ENCODE measurements around the gene PTPN1.

Gene PTPN1

GRCh38 chr20:50523552-50524167, 13.5 kb downstream of the PTPN1 start:
- TF ChIP-seq CTCF (IDR thresholded peaks at IDR 0.05), result no peak
- Histone ChIP-seq H3K4me3 (ENCODE audit: low read depth in 1 of 2, low read length in 1 of 2) (peak overlapping the region in 1 of 2 experiments; percentile 28), H3K27ac (peak overlapping the region; percentile 76), H3K27me3 (no peaks in the 10 kb centered on the region), H3K36me3 (no peaks in the 10 kb centered on the region), H3K4me1 (ENCODE audit: control insufficient read depth in 1 of 2, insufficient read depth in 1 of 2, low read depth in 1 of 2, low read length in 1 of 2) (peaks cover 78 to 87% of the 10 kb centered on the region in 2 experiments), H3K9me3 (no peaks in the 10 kb centered on the region)

GRCh38 chr20:50525681-50526080, 15.5 kb downstream of the PTPN1 start:
- Histone ChIP-seq H3K27me3 (no peaks in the 10 kb centered on the region), H3K4me1 (ENCODE audit: control insufficient read depth in 1 of 2, insufficient read depth in 1 of 2, low read depth in 1 of 2, low read length in 1 of 2) (peaks cover 57 to 66% of the 10 kb centered on the region in 2 experiments), H3K36me3 (no peaks in the 10 kb centered on the region), H3K9me3 (no peaks in the 10 kb centered on the region), H3K4me3 (ENCODE audit: low read depth in 1 of 2, low read length in 1 of 2) (no peak overlapping the region), H3K27ac (no peak overlapping the region)
- TF ChIP-seq CTCF (IDR thresholded peaks at IDR 0.05), result no peak

- Histone ChIP-seq H3K27me3 (no peaks in the 10 kb centered on the region), H3K27ac (peak overlapping the region; percentile 53), H3K36me3 (no peaks in the 10 kb centered on the region), H3K4me1 (ENCODE audit: control insufficient read depth in 1 of 2, insufficient read depth in 1 of 2, low read depth in 1 of 2, low read length in 1 of 2) (peaks cover 51 to 58% of the 10 kb centered on the region in 2 experiments), H3K9me3 (no peaks in the 10 kb centered on the region), H3K4me3 (ENCODE audit: low read depth in 1 of 2, low read length in 1 of 2) (no peak overlapping the region)
- TF ChIP-seq CTCF (IDR thresholded peaks at IDR 0.05), result no peak
These were observed 16.3 kb downstream of the PTPN1 start for GRCh38 chr20:50526403-50526989.

- no peak for TF ChIP-seq CTCF (IDR thresholded peaks at IDR 0.05)
- H3K36me3 ChIP-seq, result no peaks in the 10 kb centered on the region
- no peaks in the 10 kb centered on the region for H3K27me3 ChIP-seq
- peaks cover 50 to 56% of the 10 kb centered on the region in 2 experiments for H3K4me1 ChIP-seq (ENCODE audit: control insufficient read depth in 1 of 2, insufficient read depth in 1 of 2, low read depth in 1 of 2, low read length in 1 of 2)
- H3K9me3 ChIP-seq, result no peaks in the 10 kb centered on the region
- no peak overlapping the region for H3K4me3 ChIP-seq (ENCODE audit: low read depth in 1 of 2, low read length in 1 of 2)
- peak overlapping the region; percentile 53 for H3K27ac ChIP-seq
These were observed 17.0 kb downstream of the PTPN1 start for GRCh38 chr20:50527068-50527605.

GRCh38 chr20:50528129-50528528, 17.9 kb downstream of the PTPN1 start:
- Histone ChIP-seq H3K4me3 (ENCODE audit: low read depth in 1 of 2, low read length in 1 of 2) (no peak overlapping the region), H3K27me3 (no peaks in the 10 kb centered on the region), H3K36me3 (no peaks in the 10 kb centered on the region), H3K9me3 (no peaks in the 10 kb centered on the region), H3K4me1 (ENCODE audit: control insufficient read depth in 1 of 2, insufficient read depth in 1 of 2, low read depth in 1 of 2, low read length in 1 of 2) (peaks cover 46% of the 10 kb centered on the region in 2 experiments), H3K27ac (no peak overlapping the region)
- no peak for TF ChIP-seq CTCF (IDR thresholded peaks at IDR 0.05)

All from neutrophil (primary cell).